Aorta (tissue), 5 donors: Measurements from ENCODE around the gene PAK4. TPM values are rescaled to one million over a fixed set of nuclear protein-coding genes. Genes with fewer than 3 reads are reported as not detected.
A peak's percentile ranks its signal among the peaks of the same experiment; 100 is the strongest.

ENCODE experiments used
- ATAC-seq: fragments of 200-7000 bp; cut with Tn5 transposase; one replicate; pipeline ENCODE4 v1.9.1; 2022; ENCODE audit warnings: moderate library complexity; ENCODE audit not compliant: low FRiP score
- DNase-seq, 2 donors: peaks; one replicate each; pipeline ENCODE4 v3.0.0-alpha.2; 2020
- H3K27ac ChIP-seq, 2 donors: one replicate each; pipeline ENCODE4 v1.5.1; 2013; ENCODE audit warnings: low read length in 2 of 2, mild to moderate bottlenecking in 2 of 2, moderate library complexity in 2 of 2, control low read depth in 1 of 2, inconsistent platforms in 1 of 2, low read depth in 1 of 2
- H3K27me3 ChIP-seq, 2 donors: one replicate each; pipeline ENCODE4 v1.6.1; 2013; ENCODE audit warnings: control low read depth in 1 of 2, low read length in 1 of 2, mild to moderate bottlenecking in 1 of 2, moderate library complexity in 1 of 2; ENCODE audit not compliant: insufficient read depth in 2 of 2, control insufficient read depth in 1 of 2
- H3K36me3 ChIP-seq, 2 donors: one replicate each; pipeline ENCODE4 v1.6.1; 2013; ENCODE audit warnings: control low read depth in 1 of 2, low read length in 1 of 2, mild to moderate bottlenecking in 1 of 2; ENCODE audit not compliant: insufficient read depth in 2 of 2, control insufficient read depth in 1 of 2
- H3K4me1 ChIP-seq, 2 donors: one replicate each; pipeline ENCODE4 v1.6.1; 2013; ENCODE audit warnings: low read length in 2 of 2, control low read depth in 1 of 2, mild to moderate bottlenecking in 1 of 2, moderate library complexity in 1 of 2; ENCODE audit not compliant: insufficient read depth in 2 of 2, control insufficient read depth in 1 of 2
- H3K4me3 ChIP-seq, 2 donors: one replicate each; pipeline ENCODE4 v1.5.1; 2013; ENCODE audit warnings: low read length in 2 of 2, control low read depth in 1 of 2, mild to moderate bottlenecking in 1 of 2
- H3K9me3 ChIP-seq: one replicate; pipeline ENCODE4 v1.6.1; 2013; ENCODE audit warnings: mild to moderate bottlenecking, low read length; ENCODE audit not compliant: control insufficient read depth
- WGBS, 2 donors: extraction: QIAGEN DNeasy Blood & Tissue Kit; methylation state at CpG; one replicate each; pipeline ENCODE4 v1.1.7; 2013; 5-methylcytosine and 5-hydroxymethylcytosine counted together
- intact Hi-C, 2 donors: fragments of 100-400 bp; cut with DNase I; formaldehyde crosslinking; loops; one replicate each; pipeline versions ENCODE4 v1.14.2 to v1.15.0; 2022
- polyA plus RNA-seq, 2 donors: library from polyadenylated mRNA; stranded (reverse); fragments of 200-250 nt; gene quantifications; one replicate each; pipeline ENCODE4 v1.2.3, GENCODE V29; 2013
- total RNA-seq, 2 donors: library from RNA; stranded (reverse); fragmentation: NEBNext Ultra II Directional; extraction: Animal tissue kit (Norgen Biotek cat#: 25700); gene quantifications; one replicate each; pipeline ENCODE4 v1.2.1, GENCODE V29; 2021
- donor health status: healthy with polysubstance abuse.
- donor health status: Bipolar disorder and iron deficiency.
- donor health status: DM: no; HTN: no; CAD: no.
- donor health status: DM: no; HTN: no; CAD: no.
- donor health status: DM: yes; HTN: yes; CAD: no.

The PAK4 gene
- total and polyA plus RNA-seq, 4 donors: 8.0 to 22.2 (median 14.2) TPM

DNA sequence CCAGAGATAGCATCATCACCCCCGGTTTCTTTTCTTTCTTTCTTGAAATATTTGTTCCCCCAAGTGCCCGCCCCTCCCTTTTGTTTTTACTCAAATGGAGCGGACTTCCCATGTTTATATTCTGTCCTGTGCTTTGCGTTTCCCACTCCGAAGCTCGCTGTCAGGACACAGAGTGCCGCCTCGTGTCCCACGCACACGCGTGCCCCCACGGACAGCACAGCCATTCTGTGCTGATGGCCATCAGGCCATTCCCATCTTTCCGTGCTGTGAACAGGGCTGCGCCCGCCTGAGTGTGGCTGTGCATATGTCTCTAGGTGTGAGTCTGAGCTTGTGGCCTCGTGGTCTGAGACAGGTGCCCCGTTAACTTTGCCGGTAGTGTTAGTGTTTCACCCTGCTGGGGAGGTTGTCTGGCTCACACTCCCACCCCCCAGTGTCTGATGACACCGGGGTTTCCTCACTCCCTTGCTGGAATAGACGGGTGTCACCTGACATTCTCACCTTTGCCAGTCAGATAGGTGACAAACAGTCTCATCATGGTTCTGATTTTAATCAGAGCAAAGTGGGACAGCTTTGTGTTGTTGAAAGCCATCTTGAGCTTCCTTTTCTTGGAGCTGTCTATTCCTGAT lies 6.9 kb downstream of the PAK4 start:
- Histone ChIP-seq H3K4me1 (no peaks in the 10 kb centered on the region), H3K27ac (no peak overlapping the region), H3K27me3 (no peaks in the 10 kb centered on the region), H3K36me3 (no peaks in the 10 kb centered on the region), H3K4me3 (no peak overlapping the region), H3K9me3 (no peaks in the 10 kb centered on the region)
- intact Hi-C loops: no loop called here
- no peak for DNase-seq
- WGBS, 2 donors: 88 to 89% methylated on average over 20 of the region's 20 CpGs
- no peak for ATAC-seq

DNA sequence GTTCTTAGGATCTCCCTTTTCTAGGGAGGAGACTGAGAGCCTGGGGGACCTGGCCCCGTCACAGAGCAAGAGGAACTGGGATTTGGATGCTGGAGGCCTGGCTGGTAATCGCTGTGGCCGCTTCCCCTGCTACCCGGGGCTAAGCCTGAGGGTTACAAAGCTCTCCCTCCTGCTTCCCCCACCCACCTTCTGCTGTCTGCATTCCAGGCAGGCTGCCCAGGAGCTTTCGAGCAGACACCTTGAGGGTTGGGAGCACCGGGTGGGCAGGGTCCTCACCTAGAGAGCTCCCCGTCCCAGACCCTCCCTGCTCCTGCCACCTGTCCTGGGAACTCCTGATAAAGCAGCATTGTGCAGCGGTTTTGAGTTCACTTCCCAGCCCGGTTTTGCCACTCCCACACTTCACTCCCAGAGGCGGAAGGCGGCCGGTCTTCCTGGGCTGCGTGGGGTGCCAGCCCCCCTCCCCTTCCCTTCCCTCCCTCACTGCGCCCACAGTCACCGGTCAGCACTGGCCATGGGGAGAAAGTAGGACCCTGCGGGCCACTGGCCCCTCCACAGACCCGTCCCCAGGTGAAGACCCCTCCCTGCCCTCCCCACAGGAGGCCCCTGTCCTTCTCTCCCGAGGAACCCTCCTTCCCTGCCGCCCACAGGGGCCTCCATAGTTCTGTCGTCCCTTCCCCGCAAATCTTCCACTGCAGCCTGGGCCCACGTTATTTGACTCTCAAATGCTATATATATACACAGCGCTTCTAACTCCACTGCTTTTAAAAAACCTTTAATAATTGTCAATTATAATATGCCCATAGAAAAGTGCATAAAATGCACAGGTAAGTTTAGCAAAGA lies 8.1 kb downstream of the PAK4 start:
- H3K27ac ChIP-seq: no peak overlapping the region
- no peak overlapping the region for H3K4me3 ChIP-seq
- ATAC-seq: peak; percentile 24
- H3K4me1 ChIP-seq: no peaks in the 10 kb centered on the region
- H3K27me3 ChIP-seq: no peaks in the 10 kb centered on the region
- H3K36me3 ChIP-seq: no peaks in the 10 kb centered on the region
- 29 to 34% methylated on average over 19 to 23 of the region's 23 CpGs for WGBS, 2 donors
- intact Hi-C loops: no loop called here
- DNase-seq: no peak
- H3K9me3 ChIP-seq: no peaks in the 10 kb centered on the region

- no peak for ATAC-seq
- Histone ChIP-seq H3K4me3 (no peak overlapping the region), H3K9me3 (no peaks in the 10 kb centered on the region), H3K36me3 (no peaks in the 10 kb centered on the region), H3K27me3 (no peaks in the 10 kb centered on the region), H3K27ac (no peak overlapping the region), H3K4me1 (no peaks in the 10 kb centered on the region)
- DNase-seq: no peak
- intact Hi-C loops: no loop called here
- 87 to 90% methylated on average over 13 of the region's 13 CpGs for WGBS, 2 donors
Measured at GRCh38 chr19:39135701-39136100, 10.1 kb downstream of the PAK4 start.

DNA sequence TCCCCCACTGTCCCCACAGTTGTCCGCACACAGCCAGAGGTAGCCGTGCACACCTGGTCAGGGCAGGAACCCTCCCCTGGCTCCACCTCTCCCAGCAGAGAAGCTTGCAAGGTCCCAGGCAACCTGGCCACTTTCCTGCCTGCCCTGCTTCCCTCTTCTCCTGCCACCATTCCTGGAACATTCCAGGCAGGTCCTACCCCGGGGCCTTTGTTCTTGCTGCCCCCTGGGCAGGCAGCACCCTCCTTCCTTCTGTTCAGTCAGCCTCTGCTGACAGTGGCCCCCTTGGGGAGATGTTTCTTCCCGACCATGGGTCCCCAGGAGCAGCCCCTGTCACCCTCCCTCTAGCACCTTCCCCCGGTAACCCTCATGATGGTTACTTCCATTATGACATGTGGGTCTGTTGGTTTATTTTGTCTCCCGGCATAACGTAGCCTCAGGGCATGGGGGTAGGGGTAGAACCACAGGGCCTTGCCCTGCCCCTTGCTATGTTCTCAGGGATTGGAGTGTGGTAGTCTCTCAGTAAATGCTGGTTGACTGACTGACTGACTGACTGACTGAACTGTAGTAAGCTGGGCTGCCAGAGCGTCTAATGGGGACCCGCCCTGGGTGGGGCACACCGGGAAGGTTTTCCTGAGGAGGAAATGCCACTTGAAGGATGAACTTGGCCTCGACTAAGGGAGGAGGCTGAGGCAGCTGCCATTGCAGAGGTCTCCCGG lies 10.8 kb downstream of the PAK4 start:
- intact Hi-C loops: no loop called here
- no peak overlapping the region for H3K4me3 ChIP-seq
- 79 to 81% methylated on average over 12 of the region's 12 CpGs for WGBS, 2 donors
- H3K9me3 ChIP-seq: no peaks in the 10 kb centered on the region
- no peaks in the 10 kb centered on the region for H3K27me3 ChIP-seq
- DNase-seq (no peak), ATAC-seq (no peak)
- no peaks in the 10 kb centered on the region for H3K4me1 ChIP-seq
- H3K27ac ChIP-seq: no peak overlapping the region
- H3K36me3 ChIP-seq: no peaks in the 10 kb centered on the region

- 82 to 83% methylated on average over 12 of the region's 12 CpGs for WGBS, 2 donors
- no peak overlapping the region for H3K27ac ChIP-seq
- intact Hi-C loops: no loop called here
Measured at GRCh38 chr19:39137131-39137530, 11.5 kb downstream of the PAK4 start.

DNA sequence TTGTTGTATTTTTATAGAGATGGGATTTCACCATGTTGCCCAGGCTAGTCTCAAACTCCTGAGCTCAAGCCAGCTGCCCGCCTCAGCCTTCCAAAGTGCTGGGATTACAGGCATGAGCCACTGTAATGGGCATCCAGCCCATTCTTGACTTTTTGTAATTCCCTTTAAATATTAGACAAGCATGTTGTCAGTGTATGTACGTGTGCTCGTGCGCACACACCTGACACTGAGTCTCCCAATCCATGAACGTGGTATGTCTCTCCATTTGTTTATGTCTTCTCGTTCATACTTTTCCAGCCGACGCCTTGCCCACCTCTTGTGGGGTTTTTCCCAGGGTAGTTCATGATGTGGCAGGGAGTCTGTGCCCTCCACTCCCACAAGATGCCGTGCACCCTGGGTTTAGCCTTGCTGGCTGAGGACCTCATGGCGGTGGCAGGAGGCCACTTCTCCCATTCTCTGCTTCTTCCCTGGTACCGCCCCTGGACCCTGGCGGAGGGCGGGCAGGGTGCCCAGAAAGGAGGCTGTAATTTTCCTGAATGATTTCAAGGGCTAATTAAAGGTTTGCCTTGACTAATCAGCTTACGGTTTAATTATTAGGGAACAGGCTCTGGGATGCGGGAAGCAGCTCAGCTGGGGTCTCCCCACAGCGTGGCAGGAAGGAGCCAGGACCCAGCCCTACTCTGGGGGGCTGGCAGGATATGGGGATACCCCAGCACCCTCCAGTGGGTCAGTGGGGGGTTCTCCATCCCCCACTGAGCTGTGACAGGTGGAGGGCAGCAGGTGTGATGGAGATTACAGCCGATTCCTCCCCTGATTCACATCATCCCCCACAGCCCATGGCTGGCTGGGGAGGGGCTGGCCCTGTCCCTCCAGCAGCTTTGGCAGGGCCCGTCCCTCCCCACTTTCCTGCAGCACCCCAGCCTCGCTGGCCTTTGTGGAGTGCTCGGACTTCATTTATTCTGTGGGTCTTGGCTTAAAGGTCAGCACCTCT lies 12.9 kb downstream of the PAK4 start:
- no peaks in the 10 kb centered on the region for H3K9me3 ChIP-seq
- no peak for DNase-seq
- H3K27ac ChIP-seq: no peak overlapping the region
- intact Hi-C loops: no loop called here
- no peaks in the 10 kb centered on the region for H3K36me3 ChIP-seq
- WGBS, 2 donors: 87 to 90% methylated on average over 20 of the region's 20 CpGs
- H3K4me1 ChIP-seq: no peaks in the 10 kb centered on the region
- ATAC-seq: no peak
- no peak overlapping the region for H3K4me3 ChIP-seq
- no peaks in the 10 kb centered on the region for H3K27me3 ChIP-seq

More at GRCh38 chr19:39137131-39137530, 11.5 kb downstream of the PAK4 start:
- Histone ChIP-seq H3K27me3 (no peaks in the 10 kb centered on the region), H3K4me3 (no peak overlapping the region), H3K36me3 (no peaks in the 10 kb centered on the region), H3K9me3 (no peaks in the 10 kb centered on the region), H3K4me1 (no peaks in the 10 kb centered on the region)
- no peak for DNase-seq
- ATAC-seq: no peak

GRCh38 chr19:39139305-39139874 lies 13.8 kb downstream of the PAK4 start:
- WGBS, 2 donors: 53 to 56% methylated on average over 8 of the region's 8 CpGs

DNA sequence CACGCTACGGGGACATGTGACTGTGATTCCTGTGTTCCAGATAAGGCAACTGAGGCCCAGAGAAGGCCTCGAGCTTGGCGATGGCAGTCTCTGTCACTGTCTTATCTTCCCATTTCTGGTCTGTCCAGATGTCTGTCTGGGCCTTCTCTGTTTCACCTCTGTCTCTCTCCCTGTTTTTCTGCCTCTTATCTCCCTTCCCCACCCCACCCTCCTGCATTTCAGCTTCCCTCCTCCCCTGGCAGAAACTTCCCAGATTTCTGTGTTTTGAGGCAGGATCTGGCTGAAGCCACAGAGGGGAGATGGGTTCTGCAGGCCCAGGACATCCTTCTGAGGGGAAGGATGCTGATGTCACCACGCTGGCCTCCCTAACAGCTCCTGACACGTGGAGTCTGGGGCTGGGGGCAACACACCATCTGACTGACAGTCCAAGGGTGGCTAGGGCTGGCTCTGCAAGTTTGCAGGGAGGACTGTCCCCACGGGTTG lies 14.4 kb downstream of the PAK4 start:
- Histone ChIP-seq H3K27ac (no peak overlapping the region), H3K36me3 (no peaks in the 10 kb centered on the region), H3K4me3 (no peak overlapping the region), H3K9me3 (no peaks in the 10 kb centered on the region), H3K27me3 (no peaks in the 10 kb centered on the region), H3K4me1 (no peaks in the 10 kb centered on the region)
- no peak for DNase-seq
- no peak for ATAC-seq
- intact Hi-C loops: no loop called here
- WGBS, 2 donors: 17 to 25% methylated on average over 7 of the region's 7 CpGs

More at GRCh38 chr19:39139305-39139874, 13.8 kb downstream of the PAK4 start:
- peak; percentile 30 for ATAC-seq
- H3K27me3 ChIP-seq: no peaks in the 10 kb centered on the region
- H3K4me1 ChIP-seq: no peaks in the 10 kb centered on the region
- no peaks in the 10 kb centered on the region for H3K36me3 ChIP-seq
- intact Hi-C loops: no loop called here
- H3K27ac ChIP-seq: no peak overlapping the region
- H3K9me3 ChIP-seq: no peaks in the 10 kb centered on the region
- no peak overlapping the region for H3K4me3 ChIP-seq
- no peak for DNase-seq
